Glutamatergic neuron (in vitro differentiated cells): ENCODE measurements around the gene PABPC4L. TPM values are rescaled to one million over a fixed set of nuclear protein-coding genes. Genes with fewer than 3 reads are reported as not detected.

ENCODE experiments used
- DNase-seq: peaks from one replicate; pipeline ENCODE4 v3.0.0; 2022
- H3K27ac Mint-ChIP-seq: one replicate; pipeline ENCODE4 v1.8.0; 2020; ENCODE audit warnings: mild to moderate bottlenecking, mixed read lengths, inconsistent platforms; ENCODE audit not compliant: unreplicated experiment
- H3K27me3 Mint-ChIP-seq: one replicate; pipeline ENCODE4 v1.8.0; 2020; ENCODE audit warnings: mild to moderate bottlenecking, moderate library complexity, mixed read lengths, inconsistent platforms; ENCODE audit not compliant: unreplicated experiment
- H3K36me3 Mint-ChIP-seq: one replicate; pipeline ENCODE4 v1.8.0; 2020; ENCODE audit warnings: mild to moderate bottlenecking, mixed read lengths, inconsistent platforms; ENCODE audit not compliant: unreplicated experiment
- H3K4me1 Mint-ChIP-seq: one replicate; pipeline ENCODE4 v1.8.0; 2020; ENCODE audit warnings: mild to moderate bottlenecking, low read depth, mixed read lengths, inconsistent platforms; ENCODE audit not compliant: unreplicated experiment
- H3K4me3 Mint-ChIP-seq: one replicate; pipeline ENCODE4 v1.8.0; 2020; ENCODE audit warnings: mild to moderate bottlenecking, mixed read lengths, inconsistent platforms; ENCODE audit not compliant: unreplicated experiment
- H3K9me3 Mint-ChIP-seq: one replicate; pipeline ENCODE4 v1.8.0; 2020; ENCODE audit warnings: mild to moderate bottlenecking, moderate library complexity, mixed read lengths, inconsistent platforms; ENCODE audit not compliant: unreplicated experiment
- total RNA-seq: library from RNA; stranded (reverse); fragmentation: NEBNext Ultra II Directional; extraction: Animal tissue kit (Norgen Biotek cat#: 25700); gene quantifications from one replicate; pipeline ENCODE4 v1.2.1, GENCODE V29; 2021; ENCODE audit not compliant: unreplicated experiment
- TF ChIP-seq, protein P1 (sequence below): fragments of 200-600 bp; sonication (generic); IDR thresholded peaks from one replicate; pipeline ENCODE4 v1.5.0; 2021; ENCODE audit not compliant: partially characterized antibody, unreplicated experiment

The PABPC4L gene
- total RNA-seq, 1 donor from 2014 or later: 0.47 TPM

DNA sequence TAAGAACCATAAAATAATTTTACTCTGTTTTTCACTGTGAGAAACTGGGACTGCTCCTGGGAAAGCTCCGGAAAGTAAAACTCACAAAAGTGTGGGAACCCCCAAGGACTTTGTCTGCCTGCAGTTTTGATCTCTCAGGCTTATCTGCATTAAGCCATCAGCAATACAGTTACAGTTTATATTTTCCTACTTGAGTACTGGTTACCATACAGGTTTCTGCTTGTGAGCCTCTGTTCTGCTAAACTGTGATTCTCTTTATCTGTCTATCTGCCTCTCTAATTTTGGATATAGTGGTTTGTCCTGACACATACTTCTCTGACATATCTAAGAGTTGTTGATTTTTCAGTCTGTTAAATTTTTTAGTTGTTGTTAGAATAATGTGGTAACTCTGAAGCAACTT lies 11.6 kb downstream of the PABPC4L start:
- no peak for DNase-seq
- no peaks in the 10 kb centered on the region for H3K4me1 Mint-ChIP-seq
- no peaks in the 10 kb centered on the region for H3K36me3 Mint-ChIP-seq
- TF ChIP-seq, protein P1, sequence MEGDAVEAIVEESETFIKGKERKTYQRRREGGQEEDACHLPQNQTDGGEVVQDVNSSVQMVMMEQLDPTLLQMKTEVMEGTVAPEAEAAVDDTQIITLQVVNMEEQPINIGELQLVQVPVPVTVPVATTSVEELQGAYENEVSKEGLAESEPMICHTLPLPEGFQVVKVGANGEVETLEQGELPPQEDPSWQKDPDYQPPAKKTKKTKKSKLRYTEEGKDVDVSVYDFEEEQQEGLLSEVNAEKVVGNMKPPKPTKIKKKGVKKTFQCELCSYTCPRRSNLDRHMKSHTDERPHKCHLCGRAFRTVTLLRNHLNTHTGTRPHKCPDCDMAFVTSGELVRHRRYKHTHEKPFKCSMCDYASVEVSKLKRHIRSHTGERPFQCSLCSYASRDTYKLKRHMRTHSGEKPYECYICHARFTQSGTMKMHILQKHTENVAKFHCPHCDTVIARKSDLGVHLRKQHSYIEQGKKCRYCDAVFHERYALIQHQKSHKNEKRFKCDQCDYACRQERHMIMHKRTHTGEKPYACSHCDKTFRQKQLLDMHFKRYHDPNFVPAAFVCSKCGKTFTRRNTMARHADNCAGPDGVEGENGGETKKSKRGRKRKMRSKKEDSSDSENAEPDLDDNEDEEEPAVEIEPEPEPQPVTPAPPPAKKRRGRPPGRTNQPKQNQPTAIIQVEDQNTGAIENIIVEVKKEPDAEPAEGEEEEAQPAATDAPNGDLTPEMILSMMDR: no peak
- H3K4me3 Mint-ChIP-seq: no peak overlapping the region
- H3K9me3 Mint-ChIP-seq: peaks cover 2% of the 10 kb centered on the region
- H3K27me3 Mint-ChIP-seq: no peaks in the 10 kb centered on the region
- H3K27ac Mint-ChIP-seq: no peak overlapping the region

DNA sequence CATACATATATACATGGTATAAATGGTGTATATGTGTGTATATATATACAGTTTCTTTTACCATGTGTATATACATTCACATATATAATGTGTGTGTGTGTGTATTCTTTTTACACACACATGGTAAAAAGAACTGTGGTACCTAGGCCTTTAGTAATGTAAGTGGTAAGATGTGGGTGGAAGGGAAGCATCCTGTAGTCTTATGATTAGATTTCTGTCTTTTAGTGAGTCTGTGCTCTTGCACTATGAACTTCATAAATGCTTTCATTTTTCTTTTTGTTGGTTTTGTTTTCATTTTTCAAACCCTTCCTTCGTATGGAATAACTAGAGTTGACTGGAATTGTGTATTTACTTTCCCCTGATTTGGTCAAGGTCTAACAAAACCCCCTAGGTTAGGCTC lies 12.1 kb downstream of the PABPC4L start:
- no peaks in the 10 kb centered on the region for H3K27me3 Mint-ChIP-seq
- TF ChIP-seq, protein P1: no peak
- H3K27ac Mint-ChIP-seq: no peak overlapping the region
- no peaks in the 10 kb centered on the region for H3K4me1 Mint-ChIP-seq
- no peaks in the 10 kb centered on the region for H3K36me3 Mint-ChIP-seq
- H3K9me3 Mint-ChIP-seq: peaks cover 2% of the 10 kb centered on the region
- no peak overlapping the region for H3K4me3 Mint-ChIP-seq
- no peak for DNase-seq

DNA sequence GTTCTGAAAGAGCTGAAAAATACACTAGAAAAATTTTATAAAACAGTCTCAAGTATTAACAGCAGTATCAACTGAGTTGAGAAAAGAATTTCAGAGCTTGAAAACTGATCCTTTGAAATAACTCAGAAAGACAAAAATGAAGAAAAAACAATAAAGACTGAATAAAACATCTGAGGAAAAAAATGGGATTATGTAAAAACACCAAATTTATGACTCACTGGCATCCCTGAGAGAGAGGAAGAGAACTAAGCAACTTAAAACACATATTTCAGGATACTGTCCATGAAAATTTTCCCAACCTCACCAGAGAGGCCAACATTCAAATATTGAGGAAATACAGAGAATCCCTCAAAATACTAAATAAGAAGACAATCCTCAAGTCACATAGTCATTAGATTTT lies 22.9 kb downstream of the PABPC4L start:
- H3K27me3 Mint-ChIP-seq: no peaks in the 10 kb centered on the region
- no peaks in the 10 kb centered on the region for H3K9me3 Mint-ChIP-seq
- H3K36me3 Mint-ChIP-seq: no peaks in the 10 kb centered on the region
- DNase-seq: no peak
- H3K4me1 Mint-ChIP-seq: no peaks in the 10 kb centered on the region
- no peak overlapping the region for H3K27ac Mint-ChIP-seq
- TF ChIP-seq, protein P1: no peak
- no peak overlapping the region for H3K4me3 Mint-ChIP-seq

DNA sequence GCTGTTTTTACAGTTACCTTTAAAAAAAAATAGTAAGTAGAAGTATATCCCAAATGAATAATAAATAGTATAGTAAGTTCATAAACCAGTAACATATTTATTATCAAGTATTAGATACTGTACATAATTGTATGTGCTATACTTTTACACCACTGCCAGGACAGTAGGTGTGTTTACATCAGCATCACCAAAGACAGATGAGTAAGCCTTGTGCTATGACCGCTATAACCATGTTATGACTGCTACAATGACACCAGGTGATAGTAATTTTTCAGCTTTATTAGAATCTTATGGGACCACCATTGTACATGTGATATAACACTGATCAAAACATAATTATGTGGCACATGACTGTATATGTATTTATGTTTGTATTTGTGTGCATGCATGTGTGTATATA lies 27.3 kb downstream of the PABPC4L start:
- Mint-ChIP-seq H3K4me1 (no peaks in the 10 kb centered on the region), H3K36me3 (no peaks in the 10 kb centered on the region), H3K27ac (no peak overlapping the region), H3K27me3 (no peaks in the 10 kb centered on the region), H3K4me3 (no peak overlapping the region), H3K9me3 (peaks cover 2% of the 10 kb centered on the region)
- no peak for DNase-seq
- TF ChIP-seq, protein P1: no peak

DNA sequence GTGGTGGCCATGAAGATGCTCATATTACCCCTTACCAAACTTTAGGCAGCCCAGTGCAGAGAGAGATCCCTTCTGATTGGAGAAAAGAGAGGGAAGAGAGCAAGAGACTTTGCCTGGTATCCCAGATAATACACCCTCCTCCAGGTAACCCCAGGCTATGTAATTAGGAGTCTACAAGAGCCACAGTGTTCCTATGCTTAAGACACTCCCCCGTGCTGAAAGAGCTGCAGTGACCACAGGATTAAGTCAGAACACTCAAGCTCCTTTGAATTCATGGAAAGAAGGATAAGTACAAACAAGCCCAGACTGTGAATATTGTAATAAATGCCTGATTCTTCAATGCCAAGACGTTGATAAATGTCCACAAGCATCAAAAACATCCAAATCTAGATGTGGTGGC lies 41.4 kb downstream of the PABPC4L start:
- H3K4me1 Mint-ChIP-seq: no peaks in the 10 kb centered on the region
- TF ChIP-seq, protein P1: no peak

More for the DNA sequence above, 41.4 kb downstream of the PABPC4L start:
- Mint-ChIP-seq H3K27me3 (no peaks in the 10 kb centered on the region), H3K4me3 (no peak overlapping the region), H3K36me3 (no peaks in the 10 kb centered on the region), H3K27ac (no peak overlapping the region), H3K9me3 (peaks cover 1% of the 10 kb centered on the region)
- no peak for DNase-seq
